Calu3 (cell line): Measurements from ENCODE around the gene CD101. TPM values are rescaled to one million over a fixed set of nuclear protein-coding genes. Genes with fewer than 3 reads are reported as not detected.

Experiments used
- BruUV-seq: library from RNA; stranded (reverse); fragments of 400-500 nt; replicated peaks from 2 replicates; lab custom pipeline; 2021; lab: Mats Ljungman, UMichigan
- CTCF ChIA-PET: fragments of 300-600 bp; sonication (Branson Sonifier 250); formaldehyde crosslinking; loops from one replicate; lab custom pipeline; 2022; ENCODE audit warnings: antibody characterized with exemption; lab: Charles Lee
- DNase-seq: peaks from one replicate; pipeline ENCODE4 v3.0.0; 2022
- H3K27ac Mint-ChIP-seq: one replicate; pipeline ENCODE4 v1.8.0; 2022; ENCODE audit warnings: mixed read lengths; ENCODE audit not compliant: unreplicated experiment
- H3K27me3 Mint-ChIP-seq: one replicate; pipeline ENCODE4 v1.8.0; 2022; ENCODE audit warnings: mixed read lengths; ENCODE audit not compliant: unreplicated experiment
- H3K36me3 Mint-ChIP-seq: one replicate; pipeline ENCODE4 v1.8.0; 2022; ENCODE audit warnings: mild to moderate bottlenecking, moderate library complexity, mixed read lengths; ENCODE audit not compliant: insufficient read depth, unreplicated experiment
- H3K4me1 Mint-ChIP-seq: one replicate; pipeline ENCODE4 v1.8.0; 2022; ENCODE audit warnings: mild to moderate bottlenecking, low read depth, mixed read lengths; ENCODE audit not compliant: unreplicated experiment
- H3K4me3 Mint-ChIP-seq: one replicate; pipeline ENCODE4 v1.8.0; 2022; ENCODE audit warnings: mild to moderate bottlenecking, low read depth, moderate library complexity, mixed read lengths; ENCODE audit not compliant: unreplicated experiment
- H3K9me3 Mint-ChIP-seq: one replicate; pipeline ENCODE4 v1.8.0; 2022; ENCODE audit warnings: low read depth, mixed read lengths; ENCODE audit not compliant: unreplicated experiment
- CTCF ChIP-seq: fragments of 200-600 bp; IDR thresholded peaks from one replicate; pipeline ENCODE4 v1.8.0; 2022; ENCODE audit warnings: antibody characterized with exemption; ENCODE audit not compliant: unreplicated experiment
- intact Hi-C: fragments of 100-400 bp; cut with micrococcal nuclease; formaldehyde crosslinking; loops from one replicate; pipeline ENCODE4 v1.10.0; 2022; ENCODE audit not compliant: unreplicated experiment
- total RNA-seq: library from RNA; stranded (reverse); gene quantifications from 2 replicates; pipeline ENCODE4 v1.2.3, GENCODE V29; 2022

Gene CD101
- total RNA-seq, 1 experiment from 2014 or later: 0.31 TPM

GRCh38 chr1:117013309-117013858, 11.8 kb downstream of the CD101 start:
- no peaks in the 10 kb centered on the region for H3K27me3 Mint-ChIP-seq

GRCh38 chr1:117014209-117014608, 12.6 kb downstream of the CD101 start:
- TF ChIP-seq CTCF: no peak
- intact Hi-C loops: no loop called here
- Mint-ChIP-seq H3K4me3 (no peak overlapping the region), H3K9me3 (no peaks in the 10 kb centered on the region), H3K27ac (no peak overlapping the region), H3K4me1 (no peaks in the 10 kb centered on the region), H3K27me3 (no peaks in the 10 kb centered on the region), H3K36me3 (no peaks in the 10 kb centered on the region)
- DNase-seq: no peak
- CTCF ChIA-PET: no interaction called here
- BruUV-seq: no TSS peak

More at GRCh38 chr1:117013309-117013858, 11.8 kb downstream of the CD101 start:
- BruUV-seq: no TSS peak
- Mint-ChIP-seq H3K9me3 (no peaks in the 10 kb centered on the region), H3K27ac (no peak overlapping the region), H3K4me3 (no peak overlapping the region), H3K36me3 (no peaks in the 10 kb centered on the region), H3K4me1 (no peaks in the 10 kb centered on the region)
- peak; percentile 8 for DNase-seq
- intact Hi-C loops: no loop called here
- TF ChIP-seq CTCF: no peak
- CTCF ChIA-PET: interaction anchor here (0.6 kb wide), 1 partner anchor 53 kb away, joined by 3 read pairs; no protein-coding TSS in a partner anchor

- BruUV-seq: no TSS peak
- Mint-ChIP-seq H3K9me3 (no peaks in the 10 kb centered on the region), H3K4me3 (no peak overlapping the region), H3K27ac (no peak overlapping the region), H3K4me1 (no peaks in the 10 kb centered on the region), H3K36me3 (no peaks in the 10 kb centered on the region), H3K27me3 (no peaks in the 10 kb centered on the region)
- CTCF ChIA-PET: no interaction called here
- no peak for DNase-seq
- no peak for TF ChIP-seq CTCF
- intact Hi-C loops: no loop called here
Measured at GRCh38 chr1:117015724-117016123, 14.2 kb downstream of the CD101 start.

GRCh38 chr1:117017062-117017461, 15.5 kb downstream of the CD101 start:
- H3K36me3 Mint-ChIP-seq: no peaks in the 10 kb centered on the region
- no peaks in the 10 kb centered on the region for H3K9me3 Mint-ChIP-seq
- CTCF ChIA-PET: no interaction called here

More at GRCh38 chr1:117017062-117017461, 15.5 kb downstream of the CD101 start:
- intact Hi-C loops: no loop called here
- TF ChIP-seq CTCF: no peak
- BruUV-seq: no TSS peak
- Mint-ChIP-seq H3K4me3 (no peak overlapping the region), H3K27ac (no peak overlapping the region), H3K27me3 (no peaks in the 10 kb centered on the region), H3K4me1 (no peaks in the 10 kb centered on the region)
- no peak for DNase-seq
